HCT116 (cell line): ENCODE results near the gene SELPLG. TPM values are rescaled to one million over a fixed set of nuclear protein-coding genes. Genes with fewer than 3 reads are reported as not detected.

Experiments
- ATAC-seq: fragments of 200-7000 bp; cut with Tn5 transposase; 2 replicates; pipeline ENCODE4 v1.9.1; 2020; ENCODE audit warnings: mild to moderate bottlenecking, moderate library complexity
- BruUV-seq: library from RNA; stranded (reverse); fragments of 400-500 nt; replicated peaks from 2 replicates; lab custom pipeline; 2021; lab: Mats Ljungman, UMichigan
- CTCF ChIA-PET: fragments of 300-600 bp; sonication (Branson Sonifier 250); formaldehyde crosslinking; loops from one replicate; lab custom pipeline; 2021; ENCODE audit warnings: antibody characterized with exemption; lab: Charles Lee
- POLR2A ChIA-PET: fragments of 300-600, 350-600 bp; sonication (Branson Sonifier 250); formaldehyde crosslinking; loops from one replicate; lab custom pipeline; 2021; ENCODE audit warnings: antibody characterized with exemption; lab: Charles Lee
- RAD21 ChIA-PET, 2 experiments: fragments of 300-600 bp; sonication (Branson Sonifier 250); formaldehyde crosslinking; loops; one replicate each; lab custom pipeline; 2023; ENCODE audit warnings: low total read pairs in 2 of 2; ENCODE audit not compliant: uncharacterized antibody in 2 of 2, unreplicated experiment in 2 of 2, low non-redundant PET in 1 of 2; lab: Charles Lee
- DNase-seq: peaks from one replicate; pipeline ENCODE4 v3.0.0-alpha.2; 2010; ENCODE audit warnings: low read depth, low spot score
- H2AFZ ChIP-seq: fragments of 200-600 bp; shearing (Covaris generic), sonication (generic); 2 replicates; pipeline ENCODE4 v1.6.1; 2017; ENCODE audit warnings: low read depth, mixed run types, mixed read lengths, antibody characterized with exemption, low read length; ENCODE audit not compliant: poor library complexity, severe bottlenecking
- H3K27ac ChIP-seq: 2 replicates; pipeline ENCODE4 v1.5.1; 2012; ENCODE audit warnings: low read depth, low read length
- H3K27me3 ChIP-seq: fragments of 200-600 bp; sonication (generic); 2 replicates; pipeline ENCODE4 v1.6.1; 2016; ENCODE audit warnings: mixed run types, low read length, mixed read lengths; ENCODE audit not compliant: insufficient read depth
- H3K36me3 ChIP-seq, 2 experiments: fragments of 200-500 bp in 1 of 2; fragments of 200-600 bp in 1 of 2; sonication (Bioruptor generic) in 1 of 2; sonication (generic) in 1 of 2; 2 replicates each; pipeline versions ENCODE4 v1.5.1 to v1.6.1; 2014 to 2016; ENCODE audit warnings: low read length in 2 of 2, inconsistent platforms in 1 of 2, mixed read lengths in 1 of 2, mixed run types in 1 of 2; ENCODE audit not compliant: insufficient read depth in 2 of 2, control insufficient read depth in 1 of 2
- H3K4me1 ChIP-seq, 2 experiments: fragments of 200-600 bp in 1 of 2; sonication (generic) in 1 of 2; 2 replicates each; pipeline versions ENCODE4 v1.5.1 to v1.6.1; 2012 to 2017; ENCODE audit warnings: low read length in 2 of 2, inconsistent platforms in 1 of 2, mild to moderate bottlenecking in 1 of 2, mixed read lengths in 1 of 2, mixed run types in 1 of 2, moderate library complexity in 1 of 2; ENCODE audit not compliant: insufficient read depth in 2 of 2, control insufficient read depth in 1 of 2
- H3K4me2 ChIP-seq: fragments of 200-600 bp; sonication (generic); 2 replicates; pipeline ENCODE4 v1.6.1; 2017; ENCODE audit warnings: mixed run types, low read length, mixed read lengths
- H3K4me3 ChIP-seq, 2 experiments: fragments of 200-600 bp in 1 of 2; sonication (generic) in 1 of 2; replicated peaks in 1 of 2; 2 replicates each; pipeline ENCODE4 v1.5.1; 2011 to 2016; ENCODE audit warnings: low read length in 2 of 2, control low read depth in 1 of 2, low read depth in 1 of 2, mild to moderate bottlenecking in 1 of 2, mixed read lengths in 1 of 2, mixed run types in 1 of 2
- H3K79me2 ChIP-seq: fragments of 200-600 bp; sonication (generic); 2 replicates; pipeline ENCODE4 v1.6.1; 2017; ENCODE audit warnings: mild to moderate bottlenecking, mixed run types, low read length, moderate library complexity, mixed read lengths; ENCODE audit not compliant: insufficient read depth
- H3K9ac ChIP-seq: fragments of 200-600 bp; sonication (generic); 2 replicates; pipeline ENCODE4 v1.6.1; 2016; ENCODE audit warnings: low read length, mixed read lengths
- H3K9me2 ChIP-seq: fragments of 200-600 bp; sonication (generic), shearing (Covaris generic); 2 replicates; pipeline ENCODE4 v1.6.1; 2017; ENCODE audit warnings: mixed run types, mild to moderate bottlenecking, moderate library complexity; ENCODE audit not compliant: insufficient read depth
- H3K9me3 ChIP-seq, 2 experiments: fragments of 200-500 bp in 1 of 2; fragments of 200-600 bp in 1 of 2; sonication (Bioruptor generic) in 1 of 2; sonication (generic) in 1 of 2; 2 replicates each; pipeline ENCODE4 v1.6.1; 2014 to 2017; ENCODE audit warnings: low read length in 2 of 2, mixed read lengths in 2 of 2, inconsistent platforms in 1 of 2, low read depth in 1 of 2, mild to moderate bottlenecking in 1 of 2, mixed run types in 1 of 2, moderate library complexity in 1 of 2; ENCODE audit not compliant: control insufficient read depth in 1 of 2, insufficient read depth in 1 of 2
- H4K20me1 ChIP-seq: fragments of 200-600 bp; sonication (generic), shearing (Covaris generic); 2 replicates; pipeline ENCODE4 v1.6.1; 2017; ENCODE audit warnings: mixed run types, mild to moderate bottlenecking, moderate library complexity; ENCODE audit not compliant: insufficient read depth
- EGR1 ChIP-seq: IDR thresholded peaks from 2 replicates; pipeline ENCODE4 v1.6.1; 2012; ENCODE audit warnings: low read depth
- ELF1 ChIP-seq: IDR thresholded peaks from 2 replicates; pipeline ENCODE4 v1.6.1; 2012; ENCODE audit warnings: low read depth, borderline replicate concordance
- EZH2 ChIP-seq: fragments of 200-600 bp; sonication (generic); IDR thresholded peaks from 2 replicates; pipeline ENCODE4 v1.6.1; 2017; ENCODE audit warnings: antibody characterized with exemption, mixed run types
- EZH2phosphoT487 ChIP-seq: fragments of 200-600 bp; IDR thresholded peaks from 2 replicates; pipeline ENCODE4 v1.6.1; 2018; ENCODE audit warnings: antibody characterized with exemption, borderline replicate concordance
- JUND ChIP-seq: IDR thresholded peaks from 2 replicates; pipeline ENCODE4 v1.6.1; 2012
- POLR2A ChIP-seq: IDR thresholded peaks from 2 replicates; pipeline ENCODE4 v1.7.0; 2011; ENCODE audit warnings: borderline replicate concordance; ENCODE audit not compliant: insufficient read depth, insufficient read length; ENCODE audit errors: extremely low read depth
- POLR2AphosphoS5 ChIP-seq: IDR thresholded peaks from 2 replicates; pipeline ENCODE4 v1.6.1; 2011; ENCODE audit warnings: mild to moderate bottlenecking, low read depth, low read length, moderate library complexity
- SIN3A ChIP-seq: IDR thresholded peaks from 2 replicates; pipeline ENCODE4 v1.6.1; 2012; ENCODE audit warnings: low read depth
- TCF7L2 ChIP-seq: IDR thresholded peaks from 2 replicates; pipeline ENCODE4 v1.7.0; 2011; ENCODE audit warnings: borderline replicate concordance, inconsistent platforms; ENCODE audit not compliant: insufficient read depth, insufficient read length; ENCODE audit errors: extremely low read depth
- ZFX ChIP-seq: fragments of 450-650 bp; IDR thresholded peaks from 2 replicates; pipeline ENCODE4 v1.6.1; 2017
- ZNF274 ChIP-seq: fragments of 200-500 bp; sonication (Bioruptor generic); IDR thresholded peaks from 2 replicates; pipeline ENCODE4 v1.6.1; 2014; ENCODE audit warnings: mild to moderate bottlenecking, low read depth, low read length, inconsistent platforms
- intact Hi-C: fragments of 100-400 bp; cut with micrococcal nuclease; formaldehyde crosslinking; loops from 2 replicates; pipeline ENCODE4 v1.10.0; 2022
- total RNA-seq: library from RNA; stranded (reverse); gene quantifications from one replicate; pipeline ENCODE4 v1.2.1, GENCODE V29; 2021; ENCODE audit not compliant: unreplicated experiment
- TF ChIP-seq, protein P1 (sequence below): IDR thresholded peaks from 2 replicates; pipeline ENCODE4 v1.6.1; 2011; ENCODE audit warnings: mild to moderate bottlenecking, low read length, moderate library complexity; ENCODE audit not compliant: insufficient replicate concordance; ENCODE audit errors: extremely low read depth

The SELPLG gene
- total RNA-seq, 1 experiment from 2014 or later = 1.2 TPM

DNA sequence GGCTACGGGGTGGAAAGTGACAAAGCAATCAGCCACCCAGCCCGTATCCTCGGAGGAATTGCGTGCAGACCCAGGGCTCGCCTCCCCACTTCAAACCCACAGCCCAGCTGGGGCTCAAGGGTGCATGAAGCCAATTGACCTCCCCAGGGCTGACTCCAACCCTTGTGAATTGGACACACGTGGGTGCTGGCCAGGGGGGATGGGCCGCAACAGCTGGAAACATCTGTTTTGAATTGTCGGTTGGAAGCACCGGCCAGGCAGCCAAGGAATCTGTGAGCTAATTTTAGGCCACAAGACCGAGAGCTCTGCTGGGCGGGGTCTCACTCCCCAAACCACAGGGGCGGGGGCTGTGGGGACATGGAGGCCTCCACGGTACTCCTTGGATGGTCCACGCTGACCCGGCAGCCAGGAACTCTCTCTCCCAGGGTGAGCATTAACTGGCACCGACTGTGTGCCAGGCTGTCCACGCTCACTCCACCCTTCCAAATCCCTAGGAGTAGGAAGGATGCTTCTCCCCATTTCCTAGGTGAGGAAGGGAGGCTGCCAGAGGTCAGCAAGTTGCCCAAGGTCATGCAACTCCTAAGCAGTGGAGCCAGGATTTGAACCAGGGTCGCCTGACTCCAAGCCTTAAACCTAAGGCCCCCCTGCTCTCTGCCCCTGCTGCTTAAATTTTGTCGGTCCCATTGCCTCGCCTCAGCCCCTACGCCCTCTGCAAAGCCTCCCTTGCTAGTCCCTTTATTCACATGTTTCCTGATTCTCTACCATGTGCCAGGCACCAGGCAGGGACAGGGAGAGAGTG lies 24.0 kb downstream of the SELPLG start:
- intact Hi-C loops = loop anchor here (10.0 kb wide), 2 partner anchors 275 to 695 kb away; partner anchors contain the start of gene CMKLR1
- no peak overlapping the region for H3K4me3 ChIP-seq
- no TSS peak for BruUV-seq
- TF ChIP-seq POLR2A = no peak
- TF ChIP-seq ZFX = no peak
- TF ChIP-seq POLR2AphosphoS5 = no peak
- no peak for DNase-seq
- no peaks in the 10 kb centered on the region for H3K9me3 ChIP-seq
- no peaks in the 10 kb centered on the region for H3K36me3 ChIP-seq
- peaks cover 22% of the 10 kb centered on the region in 2 experiments for H3K4me1 ChIP-seq
- H3K9me2 ChIP-seq = no peaks in the 10 kb centered on the region
- ATAC-seq = no peak
- no peak overlapping the region for H2AFZ ChIP-seq
- ChIA-PET RAD21 (no interaction called here), POLR2A (no interaction called here), CTCF (no interaction called here)
- H3K27ac ChIP-seq = no peak overlapping the region
- H4K20me1 ChIP-seq = no peaks in the 10 kb centered on the region
- no peak overlapping the region for H3K4me2 ChIP-seq
- no peak overlapping the region for H3K9ac ChIP-seq
- no peaks in the 10 kb centered on the region for H3K27me3 ChIP-seq
- no peaks in the 10 kb centered on the region for H3K79me2 ChIP-seq

DNA sequence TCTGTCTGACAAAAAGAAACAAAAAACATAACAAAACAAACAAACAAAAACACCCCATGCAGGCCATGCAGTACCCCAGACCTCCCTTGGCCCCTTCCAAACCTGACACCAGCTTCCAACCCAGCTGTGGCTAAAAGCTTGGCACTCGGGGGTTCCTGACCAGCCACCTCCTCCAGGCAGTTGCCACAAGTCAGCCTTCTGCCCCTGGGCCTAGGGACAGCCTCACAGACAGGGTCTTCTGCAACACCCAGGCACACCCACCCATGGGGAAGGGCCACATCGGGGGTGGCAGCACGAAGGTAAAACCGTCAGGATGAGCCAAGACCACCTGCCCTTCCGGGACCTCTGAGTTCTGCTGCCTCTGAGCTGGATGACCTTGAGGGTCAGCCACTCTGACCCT lies 25.1 kb downstream of the SELPLG start:
- ChIA-PET CTCF (interaction anchor here (1.0 kb wide), 1 partner anchor 10 kb away, joined by 3 read pairs; no protein-coding TSS in a partner anchor), POLR2A (no interaction called here), RAD21 (no interaction called here)
- Histone ChIP-seq H4K20me1 (no peaks in the 10 kb centered on the region), H2AFZ (no peak overlapping the region), H3K4me3 (no peak overlapping the region), H3K27ac (no peak overlapping the region), H3K4me2 (no peak overlapping the region), H3K36me3 (no peaks in the 10 kb centered on the region), H3K9me3 (no peaks in the 10 kb centered on the region), H3K27me3 (no peaks in the 10 kb centered on the region), H3K9me2 (no peaks in the 10 kb centered on the region), H3K9ac (no peak overlapping the region), H3K4me1 (peaks cover 22% of the 10 kb centered on the region in 2 experiments), H3K79me2 (no peaks in the 10 kb centered on the region)
- no TSS peak for BruUV-seq
- DNase-seq (no peak), ATAC-seq (no peak)
- intact Hi-C loops = no loop called here
- TF ChIP-seq, protein P1, sequence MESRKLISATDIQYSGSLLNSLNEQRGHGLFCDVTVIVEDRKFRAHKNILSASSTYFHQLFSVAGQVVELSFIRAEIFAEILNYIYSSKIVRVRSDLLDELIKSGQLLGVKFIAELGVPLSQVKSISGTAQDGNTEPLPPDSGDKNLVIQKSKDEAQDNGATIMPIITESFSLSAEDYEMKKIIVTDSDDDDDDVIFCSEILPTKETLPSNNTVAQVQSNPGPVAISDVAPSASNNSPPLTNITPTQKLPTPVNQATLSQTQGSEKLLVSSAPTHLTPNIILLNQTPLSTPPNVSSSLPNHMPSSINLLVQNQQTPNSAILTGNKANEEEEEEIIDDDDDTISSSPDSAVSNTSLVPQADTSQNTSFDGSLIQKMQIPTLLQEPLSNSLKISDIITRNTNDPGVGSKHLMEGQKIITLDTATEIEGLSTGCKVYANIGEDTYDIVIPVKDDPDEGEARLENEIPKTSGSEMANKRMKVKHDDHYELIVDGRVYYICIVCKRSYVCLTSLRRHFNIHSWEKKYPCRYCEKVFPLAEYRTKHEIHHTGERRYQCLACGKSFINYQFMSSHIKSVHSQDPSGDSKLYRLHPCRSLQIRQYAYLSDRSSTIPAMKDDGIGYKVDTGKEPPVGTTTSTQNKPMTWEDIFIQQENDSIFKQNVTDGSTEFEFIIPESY = no peak
- TF ChIP-seq POLR2AphosphoS5 = no peak
- no peak for TF ChIP-seq ELF1
- no peak for TF ChIP-seq EZH2phosphoT487
- no peak for TF ChIP-seq JUND
- TF ChIP-seq ZFX = no peak
- no peak for TF ChIP-seq TCF7L2
- no peak for TF ChIP-seq POLR2A
- no peak for TF ChIP-seq SIN3A
- no peak for TF ChIP-seq EZH2
- no peak for TF ChIP-seq EGR1
- no peak for TF ChIP-seq ZNF274
